Activated CD4-positive, alpha-beta memory T cell treated with anti-CD3 and anti-CD28 coated beads, Interleukin-2, amount 10 ng/mL, durations not matched to agents 7 days and 5 days (primary cell): ENCODE measurements around the gene PGP. TPM values are rescaled to one million over a fixed set of nuclear protein-coding genes. Genes with fewer than 3 reads are reported as not detected.

Experiments used
- CTCF ChIA-PET: fragments of 350-600 bp; sonication (Branson Sonifier 250); formaldehyde crosslinking; loops from one replicate; lab custom pipeline; 2021; ENCODE audit warnings: antibody characterized with exemption, inconsistent platforms; lab: Charles Lee
- POLR2A ChIA-PET: fragments of 350-600 bp; sonication (Branson Sonifier 250); formaldehyde crosslinking; loops from one replicate; lab custom pipeline; 2021; ENCODE audit warnings: antibody characterized with exemption; lab: Charles Lee
- DNase-seq: peaks from one replicate; pipeline ENCODE4 v3.0.0-alpha.2; 2020
- H3K27ac Mint-ChIP-seq: one replicate; pipeline ENCODE4 v1.8.0; 2021; ENCODE audit warnings: mild to moderate bottlenecking, mixed read lengths
- H3K27me3 Mint-ChIP-seq: one replicate; pipeline ENCODE4 v1.8.0; 2021; ENCODE audit warnings: mixed read lengths
- H3K36me3 Mint-ChIP-seq: one replicate; pipeline ENCODE4 v1.8.0; 2021; ENCODE audit warnings: low read depth, mixed read lengths
- H3K4me1 Mint-ChIP-seq: one replicate; pipeline ENCODE4 v1.8.0; 2021; ENCODE audit warnings: mixed read lengths
- H3K4me3 Mint-ChIP-seq: one replicate; pipeline ENCODE4 v1.8.0; 2021; ENCODE audit warnings: mild to moderate bottlenecking, mixed read lengths
- H3K9me3 Mint-ChIP-seq: one replicate; pipeline ENCODE4 v1.8.0; 2021; ENCODE audit warnings: mixed read lengths
- total RNA-seq, 2 experiments: library from RNA; stranded (reverse); gene quantifications; one replicate each; pipeline ENCODE4 v1.2.3, GENCODE V29; 2021

Gene PGP
- total RNA-seq, 2 experiments from 2014 or later: 17.9 to 19.2 TPM

- H3K27ac Mint-ChIP-seq: no peak overlapping the region
- peaks cover 15% of the 10 kb centered on the region for H3K27me3 Mint-ChIP-seq
- H3K9me3 Mint-ChIP-seq: no peaks in the 10 kb centered on the region
- H3K4me1 Mint-ChIP-seq: peaks cover 3% of the 10 kb centered on the region
- CTCF ChIA-PET: no interaction called here
- H3K4me3 Mint-ChIP-seq: no peak overlapping the region
- H3K36me3 Mint-ChIP-seq: no peaks in the 10 kb centered on the region
- POLR2A ChIA-PET: no interaction called here
- DNase-seq: no peak
Observed at GRCh38 chr16:2190002-2190658, 24.5 kb downstream of the PGP start.

DNA sequence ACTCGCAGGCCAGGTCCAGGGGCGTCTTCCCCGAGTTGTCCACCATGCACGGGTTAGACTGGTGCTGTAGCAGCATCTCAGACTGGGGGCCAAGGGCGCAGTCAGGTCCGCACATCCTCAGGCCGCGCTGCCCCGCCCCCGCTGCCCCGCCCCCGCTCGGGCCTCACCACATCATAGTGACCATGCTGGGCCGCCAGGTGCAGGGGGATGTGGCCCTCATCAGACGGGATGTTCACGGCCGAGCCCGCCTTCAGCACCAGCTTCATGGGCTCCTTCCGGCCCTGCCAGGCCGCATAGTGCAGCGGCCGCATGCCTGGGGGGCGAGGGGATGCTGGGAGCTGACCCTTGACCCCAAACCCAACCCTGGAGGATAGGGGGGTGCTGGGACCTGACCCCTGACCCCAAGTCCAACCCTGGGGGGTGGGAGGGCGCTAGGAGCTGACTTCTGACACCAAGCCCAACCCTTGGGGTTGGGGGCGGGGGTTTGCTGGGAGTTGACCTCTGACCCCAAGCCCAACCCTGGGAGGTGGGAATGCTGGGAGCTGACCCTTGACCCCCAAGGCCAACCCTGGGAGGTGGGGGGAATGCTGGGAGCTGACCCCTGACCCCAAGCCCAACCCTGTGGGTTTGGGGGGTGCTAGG lies 25.3 kb downstream of the PGP start:
- H3K9me3 Mint-ChIP-seq: no peaks in the 10 kb centered on the region
- H3K4me3 Mint-ChIP-seq: no peak overlapping the region
- H3K27ac Mint-ChIP-seq: no peak overlapping the region
- no peak for DNase-seq
- H3K27me3 Mint-ChIP-seq: peaks cover 8% of the 10 kb centered on the region
- no peaks in the 10 kb centered on the region for H3K36me3 Mint-ChIP-seq
- ChIA-PET POLR2A (no interaction called here), CTCF (no interaction called here)
- H3K4me1 Mint-ChIP-seq: no peaks in the 10 kb centered on the region

- ChIA-PET CTCF (interaction anchor here (0.6 kb wide), 1 partner anchor 365 kb away, joined by 4 read pairs; no protein-coding TSS in a partner anchor), POLR2A (no interaction called here)
- no peak overlapping the region for H3K4me3 Mint-ChIP-seq
- DNase-seq: no peak
- H3K27me3 Mint-ChIP-seq: peaks cover 4% of the 10 kb centered on the region
- no peaks in the 10 kb centered on the region for H3K9me3 Mint-ChIP-seq
- no peak overlapping the region for H3K27ac Mint-ChIP-seq
- no peaks in the 10 kb centered on the region for H3K4me1 Mint-ChIP-seq
- no peaks in the 10 kb centered on the region for H3K36me3 Mint-ChIP-seq
Observed at GRCh38 chr16:2188395-2188794, 26.2 kb downstream of the PGP start.

GRCh38 chr16:2187212-2187611 lies 27.4 kb downstream of the PGP start:
- H3K27me3 Mint-ChIP-seq: no peaks in the 10 kb centered on the region
- ChIA-PET POLR2A (no interaction called here), CTCF (no interaction called here)
- no peaks in the 10 kb centered on the region for H3K4me1 Mint-ChIP-seq
- H3K9me3 Mint-ChIP-seq: no peaks in the 10 kb centered on the region
- no peak overlapping the region for H3K27ac Mint-ChIP-seq
- H3K4me3 Mint-ChIP-seq: no peak overlapping the region
- DNase-seq: no peak
- no peaks in the 10 kb centered on the region for H3K36me3 Mint-ChIP-seq

DNA sequence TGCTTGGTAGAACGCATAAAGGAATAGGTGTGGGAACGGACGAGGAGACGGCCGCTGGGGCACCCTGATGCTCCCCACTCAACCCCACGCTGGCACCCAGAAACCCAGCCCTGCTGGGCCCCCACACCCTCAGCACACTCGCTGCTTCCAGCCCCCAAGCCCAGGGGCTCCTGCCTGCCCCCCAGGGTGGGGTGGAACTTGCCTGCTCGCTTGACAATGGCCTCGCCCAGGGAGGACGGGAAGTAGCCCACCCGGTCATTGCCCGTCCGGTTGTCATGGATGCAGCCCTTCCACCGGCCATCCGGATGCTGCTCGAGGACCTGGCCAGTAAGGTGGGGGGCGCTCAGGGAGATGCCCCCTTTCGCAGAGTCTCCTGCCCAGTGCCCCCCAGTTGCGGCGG lies 28.1 kb downstream of the PGP start:
- ChIA-PET CTCF (no interaction called here), POLR2A (no interaction called here)
- H3K27me3 Mint-ChIP-seq: no peaks in the 10 kb centered on the region
- no peaks in the 10 kb centered on the region for H3K9me3 Mint-ChIP-seq
- no peaks in the 10 kb centered on the region for H3K36me3 Mint-ChIP-seq
- H3K27ac Mint-ChIP-seq: no peak overlapping the region
- DNase-seq: no peak
- H3K4me1 Mint-ChIP-seq: no peaks in the 10 kb centered on the region
- H3K4me3 Mint-ChIP-seq: no peak overlapping the region

DNA sequence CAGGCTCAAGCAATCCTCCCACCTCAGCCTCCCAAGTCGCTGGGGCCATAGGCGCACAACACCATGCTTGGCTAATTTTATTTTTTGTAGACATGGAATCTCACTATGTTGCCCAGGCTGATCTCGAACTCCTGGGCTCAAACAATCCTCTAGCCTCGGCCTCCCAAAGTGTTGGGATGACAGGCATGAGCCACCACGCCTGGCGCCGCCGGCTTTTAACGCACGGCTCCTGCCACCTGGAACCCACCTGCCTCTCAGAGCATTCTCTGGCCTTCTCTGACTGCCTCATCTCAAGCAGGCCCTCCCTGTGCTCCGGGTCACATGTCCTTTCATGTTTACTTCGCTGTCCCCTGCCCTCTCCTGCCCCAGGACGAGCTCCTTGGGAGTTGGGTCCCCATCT lies 28.6 kb downstream of the PGP start:
- H3K27ac Mint-ChIP-seq: no peak overlapping the region
- CTCF ChIA-PET: interaction anchor here (1.0 kb wide), 1 partner anchor 9 kb away, joined by 3 read pairs; no protein-coding TSS in a partner anchor

GRCh38 chr16:2184962-2185361 lies 29.7 kb downstream of the PGP start:
- Mint-ChIP-seq H3K36me3 (no peaks in the 10 kb centered on the region), H3K27ac (no peak overlapping the region), H3K9me3 (no peaks in the 10 kb centered on the region), H3K27me3 (no peaks in the 10 kb centered on the region), H3K4me3 (no peak overlapping the region), H3K4me1 (no peaks in the 10 kb centered on the region)
- no peak for DNase-seq
- ChIA-PET POLR2A (no interaction called here), CTCF (interaction anchor here (1.0 kb wide), 1 partner anchor 10 kb away, joined by 3 read pairs; no protein-coding TSS in a partner anchor)

More for the DNA sequence above, 28.6 kb downstream of the PGP start:
- no peak overlapping the region for H3K4me3 Mint-ChIP-seq
- no peaks in the 10 kb centered on the region for H3K9me3 Mint-ChIP-seq
- POLR2A ChIA-PET: no interaction called here
- H3K36me3 Mint-ChIP-seq: no peaks in the 10 kb centered on the region
- H3K27me3 Mint-ChIP-seq: no peaks in the 10 kb centered on the region
- H3K4me1 Mint-ChIP-seq: no peaks in the 10 kb centered on the region
- DNase-seq: no peak

DNA sequence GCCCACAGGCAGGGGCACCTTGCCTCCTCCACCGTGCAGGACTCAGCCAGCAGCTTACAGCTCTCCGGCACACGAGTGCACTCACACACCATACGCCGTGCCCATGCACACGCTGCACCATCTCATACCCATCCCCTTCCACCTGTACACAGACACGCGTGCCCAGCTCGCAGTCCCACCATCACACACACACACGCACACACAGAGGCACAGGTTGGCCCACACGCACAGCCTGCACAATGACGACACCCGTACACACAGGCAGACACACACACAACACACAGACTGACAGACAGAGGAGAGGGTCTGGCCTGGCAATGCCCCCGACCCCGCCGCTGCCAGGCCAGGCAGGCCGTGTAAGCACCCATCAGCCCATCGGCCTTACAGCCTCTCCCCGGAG lies 30.3 kb downstream of the PGP start:
- POLR2A ChIA-PET: no interaction called here
- DNase-seq: no peak
- no peak overlapping the region for H3K4me3 Mint-ChIP-seq
- H3K36me3 Mint-ChIP-seq: no peaks in the 10 kb centered on the region
- no peaks in the 10 kb centered on the region for H3K27me3 Mint-ChIP-seq
- H3K27ac Mint-ChIP-seq: no peak overlapping the region
- no peaks in the 10 kb centered on the region for H3K4me1 Mint-ChIP-seq
- CTCF ChIA-PET: no interaction called here
- H3K9me3 Mint-ChIP-seq: no peaks in the 10 kb centered on the region

DNA sequence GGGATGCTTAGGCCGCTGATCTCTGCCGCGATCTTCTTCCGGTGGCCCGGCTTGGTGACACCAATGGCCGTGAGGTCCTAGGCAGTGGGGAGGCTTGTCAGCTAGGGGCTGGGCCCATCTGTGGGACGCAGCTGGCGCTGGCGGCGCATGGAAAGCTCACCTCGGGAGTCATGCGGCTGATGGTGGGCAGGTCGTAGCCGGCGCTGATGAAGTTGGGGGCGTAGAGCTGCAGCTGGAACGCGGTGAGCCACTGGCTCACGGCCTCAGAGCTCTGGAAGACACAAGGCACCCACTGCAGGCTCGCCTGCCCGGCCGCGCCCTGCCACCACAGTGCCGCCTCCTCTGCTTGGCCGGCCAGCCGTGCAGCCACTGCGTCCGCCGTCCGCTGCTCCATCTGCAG lies 31.0 kb downstream of the PGP start:
- POLR2A ChIA-PET: no interaction called here
- H3K36me3 Mint-ChIP-seq: no peaks in the 10 kb centered on the region
- H3K9me3 Mint-ChIP-seq: no peaks in the 10 kb centered on the region
- DNase-seq: no peak
- no peaks in the 10 kb centered on the region for H3K27me3 Mint-ChIP-seq
- H3K4me1 Mint-ChIP-seq: no peaks in the 10 kb centered on the region
- no peak overlapping the region for H3K27ac Mint-ChIP-seq
- CTCF ChIA-PET: no interaction called here
- H3K4me3 Mint-ChIP-seq: no peak overlapping the region

DNA sequence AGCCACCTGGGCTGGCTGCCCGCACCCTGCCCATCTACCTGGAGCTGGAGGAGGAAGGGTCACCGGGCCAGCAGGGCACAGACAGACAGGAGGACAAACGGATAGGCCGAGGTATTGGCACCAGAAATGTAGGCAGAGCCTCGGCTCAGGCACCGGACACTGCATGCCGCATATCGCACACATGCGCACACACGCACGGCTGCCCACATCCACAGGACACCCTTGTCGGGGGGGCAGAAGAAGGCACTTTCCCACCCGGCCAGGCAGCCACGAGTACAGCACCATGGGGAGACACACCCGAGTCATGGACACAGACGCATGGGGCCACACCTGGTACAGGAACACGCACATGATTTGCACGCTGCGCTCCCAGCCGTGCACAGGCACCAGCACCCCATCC lies 32.7 kb downstream of the PGP start:
- POLR2A ChIA-PET: interaction anchor here (0.9 kb wide), 1 partner anchor 27 kb away, joined by 4 read pairs; no protein-coding TSS in a partner anchor
- CTCF ChIA-PET: no interaction called here
- no peak overlapping the region for H3K4me3 Mint-ChIP-seq
- H3K27me3 Mint-ChIP-seq: no peaks in the 10 kb centered on the region
- DNase-seq: no peak
- H3K9me3 Mint-ChIP-seq: no peaks in the 10 kb centered on the region
- no peaks in the 10 kb centered on the region for H3K4me1 Mint-ChIP-seq
- H3K36me3 Mint-ChIP-seq: peaks cover 4% of the 10 kb centered on the region
- no peak overlapping the region for H3K27ac Mint-ChIP-seq

DNA sequence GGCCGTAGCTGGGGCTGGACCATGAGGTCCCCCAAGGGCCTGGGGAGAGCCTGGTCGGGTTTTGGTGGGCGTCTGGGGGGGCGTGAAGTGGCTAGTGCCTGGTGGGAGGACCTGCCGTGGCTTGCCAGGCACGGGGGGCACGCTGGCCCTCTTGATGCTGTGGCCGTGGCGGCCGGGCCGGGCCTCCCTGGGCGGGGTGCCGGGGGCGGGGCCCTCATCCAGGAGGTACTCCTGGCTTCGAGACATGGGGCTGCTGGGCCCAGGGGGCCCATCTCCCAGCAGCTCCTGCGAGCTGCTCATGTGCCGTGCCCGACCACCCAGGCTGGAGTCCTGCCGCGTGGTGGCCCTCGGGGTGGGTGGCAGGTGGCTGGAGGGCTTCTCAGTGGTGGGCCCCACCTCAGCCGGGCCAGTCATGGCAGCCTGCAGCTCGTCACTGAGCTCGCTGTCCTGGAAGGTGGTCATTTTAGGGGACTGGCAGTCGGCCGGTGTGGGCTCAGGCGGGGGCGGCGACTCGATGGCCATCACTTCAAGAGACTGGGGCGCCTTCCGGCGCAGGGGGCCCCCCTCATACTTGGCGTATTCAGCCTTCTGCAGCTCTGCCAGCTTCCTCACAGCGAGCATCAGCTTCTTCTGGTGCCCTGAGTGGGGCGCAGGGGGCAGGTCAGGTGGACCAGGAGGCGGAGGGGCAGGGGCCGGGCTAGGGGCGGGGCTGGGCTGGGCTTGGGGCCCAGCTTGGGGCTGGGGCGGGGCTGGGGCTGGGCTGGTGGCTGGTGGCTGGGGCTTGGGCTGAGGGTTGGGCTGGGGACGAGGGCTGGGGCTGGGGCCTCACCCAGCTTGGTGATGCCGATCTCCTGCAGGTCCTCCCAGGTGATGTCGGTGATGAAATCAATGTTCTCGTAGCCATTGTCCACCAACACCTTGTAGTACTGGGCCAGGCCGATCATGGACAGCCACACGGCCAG lies 33.4 kb downstream of the PGP start:
- Mint-ChIP-seq H3K27ac (no peak overlapping the region), H3K27me3 (no peaks in the 10 kb centered on the region), H3K4me1 (no peaks in the 10 kb centered on the region), H3K9me3 (no peaks in the 10 kb centered on the region), H3K4me3 (no peak overlapping the region), H3K36me3 (peaks cover 4% of the 10 kb centered on the region)
- DNase-seq: no peak
- POLR2A ChIA-PET: interaction anchor here (0.9 kb wide), 1 partner anchor 27 kb away, joined by 4 read pairs; no protein-coding TSS in a partner anchor
- CTCF ChIA-PET: no interaction called here

GRCh38 chr16:2180461-2180860 lies 34.2 kb downstream of the PGP start:
- no peak for DNase-seq
- H3K27ac Mint-ChIP-seq: no peak overlapping the region
- no peaks in the 10 kb centered on the region for H3K27me3 Mint-ChIP-seq
- POLR2A ChIA-PET: no interaction called here
- CTCF ChIA-PET: no interaction called here
- no peaks in the 10 kb centered on the region for H3K4me1 Mint-ChIP-seq
- peaks cover 4% of the 10 kb centered on the region for H3K36me3 Mint-ChIP-seq
- no peak overlapping the region for H3K4me3 Mint-ChIP-seq
- H3K9me3 Mint-ChIP-seq: no peaks in the 10 kb centered on the region

GRCh38 chr16:2179576-2179975 lies 35.1 kb downstream of the PGP start:
- no peaks in the 10 kb centered on the region for H3K9me3 Mint-ChIP-seq
- H3K4me1 Mint-ChIP-seq: no peaks in the 10 kb centered on the region
- no peak overlapping the region for H3K27ac Mint-ChIP-seq
- no peaks in the 10 kb centered on the region for H3K27me3 Mint-ChIP-seq
- no peak overlapping the region for H3K4me3 Mint-ChIP-seq
- ChIA-PET POLR2A (no interaction called here), CTCF (no interaction called here)
- DNase-seq: no peak
- H3K36me3 Mint-ChIP-seq: peaks cover 4% of the 10 kb centered on the region
